ENCODE results near the gene NUP214. TPM values are rescaled to one million over a fixed set of nuclear protein-coding genes. Genes with fewer than 3 reads are reported as not detected.
A peak's percentile ranks its signal among the peaks of the same experiment; 100 is the strongest.
"Not testable (repeated sequence)": the region's sequence is repeated elsewhere in the genome, so short reads cannot be mapped to it uniquely, and the experiment has no call there.

NUP214 gene
- total RNA-seq, 1 donor from 2014 or later = 37.2 TPM

DNA sequence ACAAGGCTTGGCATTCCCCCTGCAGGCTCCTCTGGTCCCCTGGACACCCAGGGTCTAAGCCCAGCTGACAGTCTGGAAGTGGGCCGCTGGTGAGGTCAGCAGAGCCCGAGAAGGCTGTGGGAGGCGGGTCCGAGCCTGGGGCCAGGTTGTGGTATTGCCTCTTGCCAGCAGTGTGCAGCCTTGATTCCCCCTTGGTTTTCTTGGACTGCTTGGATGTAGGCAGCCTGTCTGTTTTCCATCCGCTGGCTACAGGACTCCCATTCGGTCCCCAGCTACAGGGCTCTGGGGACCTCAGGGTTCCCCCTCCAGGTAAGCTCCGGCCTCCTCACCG lies 27.5 kb upstream of the NUP214 start:
- TF ChIP-seq, protein P1, sequence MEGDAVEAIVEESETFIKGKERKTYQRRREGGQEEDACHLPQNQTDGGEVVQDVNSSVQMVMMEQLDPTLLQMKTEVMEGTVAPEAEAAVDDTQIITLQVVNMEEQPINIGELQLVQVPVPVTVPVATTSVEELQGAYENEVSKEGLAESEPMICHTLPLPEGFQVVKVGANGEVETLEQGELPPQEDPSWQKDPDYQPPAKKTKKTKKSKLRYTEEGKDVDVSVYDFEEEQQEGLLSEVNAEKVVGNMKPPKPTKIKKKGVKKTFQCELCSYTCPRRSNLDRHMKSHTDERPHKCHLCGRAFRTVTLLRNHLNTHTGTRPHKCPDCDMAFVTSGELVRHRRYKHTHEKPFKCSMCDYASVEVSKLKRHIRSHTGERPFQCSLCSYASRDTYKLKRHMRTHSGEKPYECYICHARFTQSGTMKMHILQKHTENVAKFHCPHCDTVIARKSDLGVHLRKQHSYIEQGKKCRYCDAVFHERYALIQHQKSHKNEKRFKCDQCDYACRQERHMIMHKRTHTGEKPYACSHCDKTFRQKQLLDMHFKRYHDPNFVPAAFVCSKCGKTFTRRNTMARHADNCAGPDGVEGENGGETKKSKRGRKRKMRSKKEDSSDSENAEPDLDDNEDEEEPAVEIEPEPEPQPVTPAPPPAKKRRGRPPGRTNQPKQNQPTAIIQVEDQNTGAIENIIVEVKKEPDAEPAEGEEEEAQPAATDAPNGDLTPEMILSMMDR (conservative IDR thresholded peaks at IDR 0.05; ENCODE audit: low read depth, low read length) = no peak
- H3K4me3 ChIP-seq (ENCODE audit: low read depth, low read length) = no peak overlapping the region
- no peak for DNase-seq (ENCODE audit: low read depth)

DNA sequence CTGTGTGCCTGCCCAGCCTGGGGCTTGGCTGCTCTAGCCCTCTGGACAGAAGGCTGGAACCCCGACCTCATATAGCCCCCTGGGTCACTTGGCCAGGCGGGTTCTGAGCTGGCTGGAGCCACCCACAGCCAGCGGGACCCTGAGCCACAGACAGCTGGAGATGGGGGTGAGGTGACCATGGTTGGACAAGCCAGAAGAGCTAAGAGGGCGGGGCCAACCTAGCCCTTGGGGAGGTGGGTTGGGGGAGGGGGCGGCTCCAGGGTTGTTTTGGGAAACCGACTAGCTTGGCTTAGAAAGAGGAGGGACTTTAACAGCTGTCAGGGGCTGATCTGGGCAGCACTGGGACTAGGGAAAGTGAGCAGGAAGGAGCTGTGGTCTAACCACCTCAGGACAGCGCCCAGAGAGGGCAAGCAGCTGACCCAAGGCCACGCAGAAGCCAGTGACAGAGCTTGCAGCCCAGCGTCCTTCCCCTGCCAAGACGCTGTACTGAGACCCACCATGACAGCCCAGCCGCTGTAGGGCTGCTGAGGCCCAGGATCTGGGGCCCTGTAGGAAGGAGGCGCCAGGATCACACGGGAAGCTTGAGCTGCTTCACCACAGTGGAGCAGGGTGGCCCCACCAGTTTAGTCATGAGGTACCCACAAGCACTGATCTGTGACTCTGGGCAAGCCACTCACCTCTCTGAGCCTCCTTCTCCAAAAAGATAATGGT lies 26.8 kb upstream of the NUP214 start:
- TF ChIP-seq, protein P1 (conservative IDR thresholded peaks at IDR 0.05; ENCODE audit: low read depth, low read length) = no peak
- no peak for DNase-seq (ENCODE audit: low read depth)
- no peak overlapping the region for H3K4me3 ChIP-seq (ENCODE audit: low read depth, low read length)

DNA sequence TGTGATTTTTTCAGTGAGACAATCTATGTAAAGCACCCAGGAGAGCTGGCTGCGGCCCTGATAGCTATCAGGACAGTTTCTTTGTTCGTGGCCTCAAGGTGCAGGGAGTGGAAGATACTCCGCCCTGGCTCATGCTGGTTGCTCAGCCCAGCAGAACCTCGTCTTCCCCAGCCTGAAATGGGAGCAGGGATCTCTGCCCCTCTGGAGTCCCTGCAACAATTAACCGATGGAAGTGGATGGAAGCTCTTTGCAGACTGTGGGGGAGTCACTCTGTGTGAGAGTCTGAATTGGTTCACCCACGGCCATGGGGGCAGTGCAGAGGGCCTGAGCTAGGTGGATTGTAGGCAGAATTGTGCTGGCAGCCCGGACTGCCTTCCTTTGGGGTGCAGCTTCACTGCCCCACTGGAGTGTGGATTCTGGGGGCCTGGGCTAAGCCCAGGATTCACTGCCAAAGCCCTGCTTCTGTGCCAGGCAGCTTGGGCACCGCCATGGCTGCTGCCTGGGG lies 26.2 kb upstream of the NUP214 start:
- DNase-seq (ENCODE audit: low read depth) = no peak
- TF ChIP-seq, protein P1 (conservative IDR thresholded peaks at IDR 0.05; ENCODE audit: low read depth, low read length) = no peak

DNA sequence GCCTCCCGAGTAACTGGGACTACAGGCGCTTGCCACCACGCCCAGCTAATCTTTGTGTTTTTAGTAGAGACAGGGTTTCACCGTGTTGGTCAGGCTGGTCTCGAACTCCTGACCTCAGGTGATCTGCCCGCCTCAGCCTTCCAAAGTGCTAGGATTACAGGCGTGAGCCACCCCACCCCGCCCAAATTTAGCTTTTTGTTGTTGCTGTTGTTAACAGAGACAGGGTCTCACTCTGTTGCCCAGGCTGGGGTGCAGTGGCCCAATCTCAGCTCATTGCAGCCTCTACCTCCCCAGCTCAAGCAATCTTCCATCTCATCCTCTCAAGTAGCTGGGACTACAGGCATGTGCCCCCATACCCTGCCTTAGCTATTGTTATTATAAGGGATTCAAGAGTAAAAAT lies 25.5 kb upstream of the NUP214 start:
- DNase-seq (ENCODE audit: low read depth) = not testable (repeated sequence)

More for the DNA sequence above, 26.2 kb upstream of the NUP214 start:
- no peak overlapping the region for H3K4me3 ChIP-seq (ENCODE audit: low read depth, low read length)

DNA sequence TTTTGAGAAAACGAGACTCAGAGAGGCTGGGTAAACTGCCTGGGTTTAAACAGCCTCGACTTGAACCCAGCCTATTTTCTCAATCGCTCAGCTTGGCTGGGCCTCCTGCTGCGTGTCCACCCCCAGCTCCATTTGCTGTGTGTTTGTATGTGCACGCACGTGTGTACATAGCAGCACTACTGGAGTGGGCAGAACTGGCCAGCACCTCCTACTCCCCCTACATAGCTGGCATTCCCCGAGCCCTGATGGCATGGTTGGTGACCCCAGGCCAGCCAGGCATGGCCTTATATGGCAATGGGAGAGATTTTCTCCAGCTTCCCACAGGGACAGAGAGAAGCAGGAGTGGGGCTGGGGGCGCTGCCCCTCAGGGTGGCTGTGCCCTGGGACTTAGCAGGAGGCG lies 24.9 kb upstream of the NUP214 start:
- no peak overlapping the region for H3K4me3 ChIP-seq (ENCODE audit: low read depth, low read length)
- TF ChIP-seq, protein P1 (conservative IDR thresholded peaks at IDR 0.05; ENCODE audit: low read depth, low read length) = no peak
- DNase-seq (ENCODE audit: low read depth) = peak; percentile 71

More for the DNA sequence above, 25.5 kb upstream of the NUP214 start:
- H3K4me3 ChIP-seq (ENCODE audit: low read depth, low read length) = not testable (repeated sequence)

DNA sequence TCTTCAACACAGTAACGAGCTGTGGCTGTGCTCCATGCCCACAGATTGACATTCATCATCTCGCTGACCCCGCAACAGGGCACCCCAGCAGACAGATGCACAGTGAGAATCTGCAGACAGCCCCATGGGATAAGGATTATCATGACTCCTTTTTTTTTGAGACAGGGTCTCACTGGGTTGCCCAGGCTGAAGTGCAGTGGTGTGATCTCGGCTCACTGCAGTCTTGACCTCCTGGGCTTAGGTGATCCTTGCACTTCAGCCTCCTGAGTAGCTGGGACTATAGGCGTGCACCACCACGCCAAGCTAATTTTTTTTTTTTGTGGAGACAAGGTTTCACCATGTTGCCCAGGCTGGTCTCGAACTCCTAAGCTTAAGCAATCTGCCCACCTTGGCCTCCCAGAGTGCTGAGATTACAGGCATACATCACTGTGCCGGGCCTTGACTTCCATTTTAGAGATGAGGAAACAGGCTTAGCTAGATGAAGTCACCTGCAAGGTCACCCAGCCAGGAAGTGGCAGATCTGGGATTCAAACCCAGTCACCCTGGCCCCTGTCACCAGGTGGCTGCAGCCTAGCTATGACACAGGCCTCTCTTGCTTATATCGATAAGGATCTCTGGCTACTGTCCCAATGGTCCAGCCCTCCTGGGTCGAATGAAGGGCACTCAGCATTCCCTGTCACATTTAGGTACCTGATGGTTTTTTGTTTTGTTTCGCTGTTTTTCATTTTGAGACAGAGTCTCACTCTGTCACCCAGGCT lies 24.0 kb upstream of the NUP214 start:
- no peak for DNase-seq (ENCODE audit: low read depth)
- H3K4me3 ChIP-seq (ENCODE audit: low read depth, low read length) = no peak overlapping the region
- TF ChIP-seq, protein P1 (conservative IDR thresholded peaks at IDR 0.05; ENCODE audit: low read depth, low read length) = no peak

DNA sequence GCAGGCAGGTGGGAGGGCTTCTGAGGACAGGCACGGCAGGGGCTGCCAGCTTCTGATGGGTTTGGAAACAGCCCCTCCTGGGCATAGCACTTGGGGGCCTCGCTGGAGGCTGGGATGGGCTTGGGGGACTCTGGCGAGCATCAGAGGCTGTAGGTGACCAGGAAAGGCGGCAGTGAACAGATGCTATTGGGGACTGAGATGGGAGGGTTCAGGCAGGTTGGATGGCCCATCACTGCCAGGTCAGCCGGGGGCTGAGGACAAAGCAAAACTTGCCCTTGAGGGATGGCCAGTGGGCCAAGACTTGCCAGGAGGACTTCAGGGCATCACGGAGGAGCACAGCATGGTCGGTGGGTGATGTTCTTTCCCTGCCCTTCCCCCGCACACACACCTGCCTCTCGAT lies 22.4 kb upstream of the NUP214 start:
- DNase-seq (ENCODE audit: low read depth) = no peak
- H3K4me3 ChIP-seq (ENCODE audit: low read depth, low read length) = peak overlapping the region; percentile 10
- TF ChIP-seq, protein P1 (conservative IDR thresholded peaks at IDR 0.05; ENCODE audit: low read depth, low read length) = no peak
